NCI-H128 (cell line): ENCODE data around the gene WDR18.
A peak's percentile ranks its signal among the peaks of the same experiment; 100 is the strongest.

Source experiments
- DNase-seq: peaks from one replicate; lab custom pipeline; 2025; ENCODE audit not compliant: unreplicated experiment; lab: John Stamatoyannopoulos, UW

WDR18 gene, protein sequence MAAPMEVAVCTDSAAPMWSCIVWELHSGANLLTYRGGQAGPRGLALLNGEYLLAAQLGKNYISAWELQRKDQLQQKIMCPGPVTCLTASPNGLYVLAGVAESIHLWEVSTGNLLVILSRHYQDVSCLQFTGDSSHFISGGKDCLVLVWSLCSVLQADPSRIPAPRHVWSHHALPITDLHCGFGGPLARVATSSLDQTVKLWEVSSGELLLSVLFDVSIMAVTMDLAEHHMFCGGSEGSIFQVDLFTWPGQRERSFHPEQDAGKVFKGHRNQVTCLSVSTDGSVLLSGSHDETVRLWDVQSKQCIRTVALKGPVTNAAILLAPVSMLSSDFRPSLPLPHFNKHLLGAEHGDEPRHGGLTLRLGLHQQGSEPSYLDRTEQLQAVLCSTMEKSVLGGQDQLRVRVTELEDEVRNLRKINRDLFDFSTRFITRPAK

DNA sequence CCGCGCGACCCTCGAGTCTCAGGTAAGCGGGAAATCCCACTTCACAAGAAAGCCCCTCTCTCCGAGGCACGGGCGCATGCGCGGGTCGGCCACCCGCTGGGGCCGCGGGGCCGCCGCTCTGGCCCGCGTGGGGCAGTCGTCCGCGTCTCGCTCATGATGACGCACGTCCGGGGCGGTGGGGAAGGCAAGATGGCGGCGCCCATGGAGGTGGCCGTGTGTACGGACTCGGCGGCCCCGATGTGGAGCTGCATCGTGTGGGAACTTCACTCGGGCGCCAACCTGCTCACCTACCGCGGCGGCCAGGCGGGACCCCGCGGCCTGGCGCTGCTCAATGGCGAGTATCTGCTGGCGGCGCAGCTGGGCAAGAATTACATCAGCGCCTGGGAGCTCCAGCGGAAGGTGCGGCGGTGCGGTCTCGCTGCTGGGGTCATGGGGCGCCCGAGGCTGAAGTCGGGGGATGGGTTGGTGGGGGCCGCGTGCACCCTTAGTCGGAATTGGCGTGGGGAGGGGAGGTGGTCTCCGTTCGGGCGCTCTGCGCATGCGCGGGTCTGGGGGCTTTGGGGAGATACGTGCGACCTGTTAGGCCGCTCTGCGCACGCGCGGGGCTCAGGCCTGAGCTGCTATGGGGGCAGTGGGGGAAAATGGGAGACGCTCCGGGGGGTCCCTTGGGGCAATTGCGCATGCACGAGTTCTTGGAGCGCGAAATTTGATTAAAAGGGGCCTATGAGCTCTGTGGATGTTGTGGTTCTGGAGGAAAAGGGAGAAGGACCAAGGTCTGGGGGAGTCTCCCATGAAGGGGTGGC is at the start of gene WDR18:
Gene WDR18, plus strand, starts transcription at position 181 of the 803 bp plus-strand sequence. Its CDS starts 9 bp downstream, at position 190.
- peak; percentile 80 for DNase-seq

DNA sequence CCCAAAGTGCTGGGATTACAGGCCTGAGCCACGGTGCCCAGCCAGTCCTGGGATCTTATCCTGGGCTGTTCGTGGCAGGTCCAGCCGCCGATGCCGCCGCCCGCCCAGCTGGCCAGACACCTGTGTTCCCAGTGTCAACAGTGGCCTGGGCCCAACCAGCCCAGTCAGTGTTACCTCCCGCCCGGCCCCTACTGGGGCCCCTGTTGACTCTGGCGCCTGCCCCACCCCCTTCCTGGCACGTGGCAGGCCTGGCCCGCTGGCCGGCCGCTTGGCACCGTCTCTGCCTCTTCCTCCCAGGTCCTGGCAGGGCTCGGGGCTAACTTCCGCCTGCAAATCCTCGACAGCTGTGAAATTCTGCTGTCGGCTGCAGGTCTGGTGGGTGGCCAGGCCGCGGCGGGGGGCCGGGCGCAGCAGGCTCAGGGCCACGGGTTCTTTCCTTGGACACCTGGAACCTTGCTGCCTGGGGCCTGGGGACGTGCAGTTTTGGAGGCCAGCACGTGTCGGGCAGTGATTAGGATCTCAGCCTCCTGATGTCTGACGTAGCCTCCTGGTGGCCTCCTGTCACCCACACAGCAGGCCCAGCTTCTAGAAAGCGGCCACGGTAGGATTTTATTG is 49.2 kb upstream of the WDR18 start:
- DNase-seq, result no peak

GRCh38 chr19:936175-936546 is 48.0 kb upstream of the WDR18 start:
- no peak for DNase-seq

DNA sequence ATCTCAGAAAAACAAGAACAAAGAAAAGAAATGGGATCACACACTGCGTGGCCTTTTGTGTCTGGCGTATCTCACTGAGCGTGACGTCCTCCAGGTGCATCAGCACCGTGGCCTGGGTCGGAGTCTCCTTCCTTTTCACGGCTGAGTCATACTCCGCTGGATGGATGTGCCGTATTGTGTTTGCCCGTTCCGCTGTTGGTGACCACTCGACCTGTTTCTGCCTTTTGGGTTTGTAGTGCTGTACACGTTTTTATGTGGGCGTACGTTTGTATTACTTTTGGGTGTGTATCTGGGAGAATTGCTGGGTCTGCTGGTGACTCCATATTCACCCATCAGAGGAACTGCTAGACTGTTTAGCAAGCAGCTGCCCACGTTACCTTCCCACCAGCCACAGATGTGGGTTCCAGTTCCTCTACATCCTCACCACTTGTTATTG is 46.9 kb upstream of the WDR18 start:
- no peak for DNase-seq

DNA sequence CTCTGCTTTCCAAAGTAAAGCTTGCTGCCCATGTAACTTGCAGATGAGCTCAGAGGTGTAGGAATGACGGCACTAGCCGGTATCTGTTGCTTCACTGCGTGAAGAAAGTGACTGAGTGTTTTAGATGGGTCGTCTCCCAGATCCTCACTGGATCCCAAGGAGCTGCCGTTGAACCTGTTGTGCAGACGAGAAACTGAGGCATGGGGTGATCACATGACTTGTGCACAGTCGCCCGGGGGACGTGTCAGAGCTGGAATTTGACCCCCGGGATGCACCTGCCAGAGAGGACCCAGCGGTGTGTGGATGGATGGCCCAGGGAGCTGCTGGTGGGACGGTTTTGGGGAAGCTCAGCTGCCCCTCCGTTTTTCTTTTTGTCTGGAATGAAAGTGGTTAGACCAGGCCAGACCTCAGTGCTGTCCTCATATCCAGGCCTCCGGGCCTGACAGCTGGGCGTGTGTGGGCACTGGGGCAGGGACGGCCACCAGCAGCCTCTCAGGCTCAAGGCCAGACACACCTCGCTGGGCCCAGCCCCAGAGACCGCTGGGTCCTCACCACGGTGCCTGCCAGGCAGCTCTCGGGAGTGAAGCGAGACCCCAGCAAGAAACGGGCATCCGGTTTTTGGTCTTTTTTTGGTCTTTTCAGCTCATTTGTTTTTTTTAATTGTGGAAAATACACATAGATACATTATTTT is 45.8 kb upstream of the WDR18 start:
- no peak for DNase-seq

DNA sequence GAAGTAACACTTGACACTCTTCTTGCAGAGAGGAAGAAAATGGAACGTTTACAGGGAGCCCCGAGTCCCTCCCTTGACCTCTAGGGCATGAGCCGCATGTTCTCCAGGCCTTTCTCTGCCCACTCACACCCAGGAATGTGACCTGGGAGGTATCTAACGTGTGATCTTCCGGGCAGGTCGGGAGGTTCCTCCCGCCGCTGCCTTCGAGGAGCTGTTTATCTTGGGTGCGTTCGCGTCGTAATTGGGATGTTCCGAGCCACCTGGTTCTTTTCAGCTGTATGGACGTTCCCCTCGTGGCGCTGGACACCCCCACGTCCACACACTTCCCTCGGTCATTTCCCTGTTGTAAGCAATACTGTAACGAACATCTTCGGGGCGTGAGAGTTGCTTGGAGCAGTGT is 44.7 kb upstream of the WDR18 start:
- DNase-seq, result no peak

DNA sequence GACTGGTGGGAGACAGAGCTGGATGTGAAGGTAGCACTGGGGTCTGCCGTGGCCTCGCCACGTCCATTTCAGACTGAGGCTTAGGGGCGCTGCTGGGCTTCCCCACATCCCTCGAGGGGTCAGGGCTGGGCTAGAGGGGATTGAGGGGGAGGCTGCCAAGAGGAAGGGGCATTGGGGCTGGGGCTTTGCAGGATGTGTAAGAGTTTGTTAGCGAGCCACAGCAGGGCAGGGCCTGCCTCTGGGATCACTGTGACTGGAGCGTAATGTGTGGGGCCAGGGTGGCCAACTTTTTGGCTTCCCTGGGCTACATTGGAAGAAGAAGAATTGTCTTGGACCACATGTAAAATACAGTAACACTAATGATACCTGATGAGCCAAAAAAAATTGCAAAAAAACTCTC is 44.2 kb upstream of the WDR18 start:
- no peak for DNase-seq

GRCh38 chr19:940591-941291 is 43.4 kb upstream of the WDR18 start:
- peak; percentile 27 for DNase-seq

GRCh38 chr19:941292-942132 is 42.6 kb upstream of the WDR18 start:
- no peak for DNase-seq

DNA sequence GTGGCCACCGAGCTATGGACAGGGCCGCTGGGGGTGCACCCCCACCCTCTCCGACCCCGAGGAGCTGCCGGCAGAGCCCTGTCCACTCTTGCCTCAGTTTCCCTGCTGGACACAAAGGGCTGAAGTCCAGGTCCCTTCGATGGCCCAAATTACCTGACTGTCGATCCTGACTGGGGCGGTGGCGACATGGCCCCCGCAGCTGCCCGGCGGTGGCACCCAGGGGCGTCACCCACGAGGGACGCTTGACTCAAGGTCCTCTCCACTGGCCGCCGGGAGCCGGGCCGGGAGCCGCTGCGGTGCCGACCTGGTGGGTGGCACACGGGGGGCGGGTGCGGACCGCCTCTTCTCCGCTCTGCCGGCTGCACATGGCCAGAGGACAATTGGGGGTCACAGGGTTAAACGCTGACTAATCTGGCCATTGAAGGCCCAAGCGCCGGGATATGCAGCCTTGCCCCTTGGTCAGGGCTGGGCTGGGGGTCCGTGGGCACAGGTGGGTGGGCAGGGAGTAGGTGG is 42.0 kb upstream of the WDR18 start:
- DNase-seq, result no peak

DNA sequence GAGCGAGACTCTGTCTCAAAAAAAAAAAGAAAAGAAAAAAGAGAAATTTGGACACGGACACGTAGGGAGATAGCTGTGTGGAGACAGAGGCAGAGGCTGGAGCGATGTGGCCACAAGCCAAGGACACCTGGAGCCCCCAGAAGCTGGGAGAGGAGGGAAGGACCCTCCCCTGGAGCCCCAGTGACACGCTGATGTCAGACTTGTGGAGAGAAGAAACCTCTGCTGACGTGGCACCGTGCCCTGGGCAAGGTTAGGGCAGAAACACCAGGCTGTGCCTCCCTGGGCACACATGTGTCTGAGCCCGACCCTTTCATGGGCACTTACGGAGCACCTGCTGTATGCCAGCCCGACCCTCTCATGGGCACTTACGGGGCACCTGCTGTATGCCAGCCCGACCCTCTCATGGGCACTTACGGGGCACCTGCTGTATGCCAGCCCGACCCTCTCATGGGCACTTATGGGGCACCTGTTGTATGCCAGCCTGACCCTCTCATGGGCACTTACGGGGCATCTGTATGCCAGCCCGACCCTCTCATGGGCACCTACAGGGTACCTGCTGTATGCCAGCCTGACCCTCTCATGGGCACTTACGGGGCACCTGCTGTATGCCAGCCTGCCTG is 40.5 kb upstream of the WDR18 start:
- no peak for DNase-seq

DNA sequence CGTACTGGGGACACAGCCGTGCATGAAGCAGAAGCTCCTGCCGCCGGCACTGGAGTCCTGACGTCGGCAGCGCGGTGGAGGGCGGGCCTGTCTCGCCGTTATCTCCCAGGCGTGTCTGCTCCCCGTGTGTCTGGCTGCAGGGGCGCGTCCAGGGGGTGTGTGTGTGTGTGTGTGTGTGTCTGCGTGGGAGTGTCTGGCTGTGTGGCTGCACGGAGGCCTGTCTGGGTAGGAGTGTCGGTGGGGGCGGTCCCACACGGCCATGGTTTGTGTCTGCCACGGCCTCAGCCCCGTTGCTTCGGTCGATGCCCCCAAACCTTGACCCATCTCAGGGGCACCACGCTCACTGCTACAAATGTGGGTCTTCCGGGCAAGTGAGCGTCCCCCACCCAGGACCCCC is 40.0 kb upstream of the WDR18 start:
- DNase-seq, result no peak

GRCh38 chr19:944663-945241 is 39.4 kb upstream of the WDR18 start:
- no peak for DNase-seq

GRCh38 chr19:945401-946252 is 38.5 kb upstream of the WDR18 start:
- DNase-seq, result no peak

- DNase-seq, result no peak
Observed at GRCh38 chr19:947090-947706, 36.9 kb upstream of the WDR18 start.

- DNase-seq, result no peak
Observed at GRCh38 chr19:947707-948539, 36.2 kb upstream of the WDR18 start.
